D721Med (cell line): ENCODE results near the gene LRP1-AS.

Experiments used
- DNase-seq: peaks from one replicate; pipeline ENCODE4 v3.0.0; 2011; ENCODE audit warnings: low spot score; ENCODE audit not compliant: insufficient read length
- FAIRE-seq: peaks from 2 replicates; lab custom pipeline; 2011; peaks lifted over from hg19 to GRCh38; lab: Jason Lieb, UNC
- CTCF ChIP-seq: IDR thresholded peaks from 2 replicates; pipeline ENCODE4 v1.5.1; 2012; ENCODE audit warnings: mild to moderate bottlenecking, control low read depth; ENCODE audit not compliant: insufficient read depth; ENCODE audit errors: missing control alignments

Gene LRP1-AS

GRCh38 chr12:57162553-57163125 is 15.2 kb upstream of the LRP1-AS start:
- DNase-seq (no peak), FAIRE-seq (no peak)
- TF ChIP-seq CTCF: no peak

- FAIRE-seq: no peak
- no peak for TF ChIP-seq CTCF
- no peak for DNase-seq
These were observed 14.1 kb upstream of the LRP1-AS start for GRCh38 chr12:57161491-57161890.

GRCh38 chr12:57160741-57161140 is 13.3 kb upstream of the LRP1-AS start:
- no peak for TF ChIP-seq CTCF
- FAIRE-seq (no peak), DNase-seq (no peak)

GRCh38 chr12:57160040-57160439 is 12.6 kb upstream of the LRP1-AS start:
- TF ChIP-seq CTCF: no peak
- FAIRE-seq (no peak), DNase-seq (no peak)

GRCh38 chr12:57159311-57159710 is 11.9 kb upstream of the LRP1-AS start:
- no peak for FAIRE-seq
- TF ChIP-seq CTCF: no peak
- no peak for DNase-seq

- no peak for FAIRE-seq
- TF ChIP-seq CTCF: no peak
- DNase-seq: no peak
These were observed 11.2 kb upstream of the LRP1-AS start for GRCh38 chr12:57158665-57159064.

GRCh38 chr12:57158186-57158585 is 10.8 kb upstream of the LRP1-AS start:
- DNase-seq (no peak), FAIRE-seq (no peak)
- TF ChIP-seq CTCF: no peak
